RWPE2 (cell line): ENCODE results near the gene TEX44.

Source experiments
- ATAC-seq: fragments of 200-7000 bp; cut with Tn5 transposase; 3 replicates; pipeline ENCODE4 v1.9.1; 2021; ENCODE audit warnings: low read depth
- DNase-seq: peaks from one replicate; pipeline ENCODE4 v3.0.0-alpha.2; 2020; ENCODE audit warnings: low spot score
- H3K27ac ChIP-seq: fragments of 450-650 bp; 2 replicates; pipeline ENCODE4 v1.5.1; 2017; ENCODE audit warnings: mild to moderate bottlenecking; ENCODE audit not compliant: poor library complexity, severe bottlenecking
- H3K27me3 ChIP-seq: fragments of 250-450 bp; sonication (Bioruptor Pico); 2 replicates; pipeline ENCODE4 v1.5.1; 2021; ENCODE audit warnings: mild to moderate bottlenecking, moderate library complexity; ENCODE audit not compliant: insufficient read depth, poor library complexity, severe bottlenecking
- H3K36me3 ChIP-seq: fragments of 250-450 bp; sonication (Bioruptor Pico); 2 replicates; pipeline ENCODE4 v1.5.1; 2020; ENCODE audit warnings: low read depth, mild to moderate bottlenecking, moderate library complexity
- H3K4me1 ChIP-seq: fragments of 250-450 bp; sonication (Bioruptor Pico); 2 replicates; pipeline ENCODE4 v1.5.1; 2021; ENCODE audit warnings: mild to moderate bottlenecking, moderate library complexity; ENCODE audit not compliant: insufficient read depth, poor library complexity, severe bottlenecking
- H3K4me3 ChIP-seq: fragments of 250-450 bp; sonication (Bioruptor Pico); 2 replicates; pipeline ENCODE4 v1.5.1; 2021; ENCODE audit warnings: mild to moderate bottlenecking, moderate library complexity; ENCODE audit not compliant: severe bottlenecking
- H3K9me3 ChIP-seq: fragments of 250-450 bp; sonication (Bioruptor Pico); 2 replicates; pipeline ENCODE4 v1.5.1; 2021; ENCODE audit warnings: mild to moderate bottlenecking, moderate library complexity; ENCODE audit not compliant: severe bottlenecking
- TF ChIP-seq, protein P1 (sequence below): fragments of 450-650 bp; IDR thresholded peaks from one replicate; pipeline ENCODE4 v1.5.1; 2017; ENCODE audit warnings: mild to moderate bottlenecking, moderate library complexity; ENCODE audit not compliant: poor library complexity, severe bottlenecking

Gene TEX44

DNA sequence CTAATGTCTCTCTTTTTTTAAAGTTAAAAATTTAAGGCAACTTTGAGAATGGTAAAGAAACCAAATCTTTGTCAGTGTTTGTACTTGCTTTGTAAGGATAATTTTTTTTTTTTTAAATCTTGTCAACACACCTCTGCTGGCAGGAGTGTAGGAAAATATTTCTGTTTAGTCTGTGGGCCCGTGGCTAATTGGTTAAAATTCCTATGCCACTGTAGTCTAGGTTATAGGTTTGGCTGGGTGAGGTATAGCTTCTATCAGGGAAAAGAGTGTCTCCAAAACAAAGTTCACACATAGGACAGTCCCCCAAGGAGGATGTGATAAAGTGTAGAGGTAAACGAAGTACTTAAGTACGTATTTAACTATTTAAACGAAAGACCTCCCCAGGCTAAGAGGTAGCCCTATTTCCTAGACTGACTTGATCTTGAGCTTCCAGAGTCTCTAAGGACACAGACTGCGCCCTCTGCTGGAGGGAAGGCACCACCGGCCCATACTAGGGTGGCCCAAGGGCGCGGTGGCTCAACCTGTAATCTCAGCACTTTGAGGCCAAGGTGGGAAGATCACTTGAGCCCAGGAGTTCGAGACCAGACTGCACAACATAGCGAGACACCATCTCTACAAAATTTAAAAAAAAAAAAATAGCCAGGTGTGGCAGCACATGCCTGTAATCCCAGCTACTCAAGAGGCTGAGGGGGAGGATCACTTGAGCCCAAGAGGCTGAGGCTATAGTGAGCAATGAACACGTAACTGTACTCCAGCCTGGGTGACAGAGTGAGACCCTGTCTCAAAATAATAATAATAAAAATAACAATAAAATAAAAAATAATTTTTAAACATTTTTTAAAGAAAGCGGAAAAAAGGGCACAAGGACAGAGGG lies 8.9 kb downstream of the TEX44 start:
- H3K4me1 ChIP-seq, result no peaks in the 10 kb centered on the region
- DNase-seq (no peak), ATAC-seq (peak; percentile 71)
- no peaks in the 10 kb centered on the region for H3K9me3 ChIP-seq
- TF ChIP-seq, protein P1, sequence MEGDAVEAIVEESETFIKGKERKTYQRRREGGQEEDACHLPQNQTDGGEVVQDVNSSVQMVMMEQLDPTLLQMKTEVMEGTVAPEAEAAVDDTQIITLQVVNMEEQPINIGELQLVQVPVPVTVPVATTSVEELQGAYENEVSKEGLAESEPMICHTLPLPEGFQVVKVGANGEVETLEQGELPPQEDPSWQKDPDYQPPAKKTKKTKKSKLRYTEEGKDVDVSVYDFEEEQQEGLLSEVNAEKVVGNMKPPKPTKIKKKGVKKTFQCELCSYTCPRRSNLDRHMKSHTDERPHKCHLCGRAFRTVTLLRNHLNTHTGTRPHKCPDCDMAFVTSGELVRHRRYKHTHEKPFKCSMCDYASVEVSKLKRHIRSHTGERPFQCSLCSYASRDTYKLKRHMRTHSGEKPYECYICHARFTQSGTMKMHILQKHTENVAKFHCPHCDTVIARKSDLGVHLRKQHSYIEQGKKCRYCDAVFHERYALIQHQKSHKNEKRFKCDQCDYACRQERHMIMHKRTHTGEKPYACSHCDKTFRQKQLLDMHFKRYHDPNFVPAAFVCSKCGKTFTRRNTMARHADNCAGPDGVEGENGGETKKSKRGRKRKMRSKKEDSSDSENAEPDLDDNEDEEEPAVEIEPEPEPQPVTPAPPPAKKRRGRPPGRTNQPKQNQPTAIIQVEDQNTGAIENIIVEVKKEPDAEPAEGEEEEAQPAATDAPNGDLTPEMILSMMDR, result peak; percentile 90
- no peak overlapping the region for H3K4me3 ChIP-seq
- no peaks in the 10 kb centered on the region for H3K27me3 ChIP-seq
- H3K27ac ChIP-seq, result no peak overlapping the region
- H3K36me3 ChIP-seq, result no peaks in the 10 kb centered on the region

DNA sequence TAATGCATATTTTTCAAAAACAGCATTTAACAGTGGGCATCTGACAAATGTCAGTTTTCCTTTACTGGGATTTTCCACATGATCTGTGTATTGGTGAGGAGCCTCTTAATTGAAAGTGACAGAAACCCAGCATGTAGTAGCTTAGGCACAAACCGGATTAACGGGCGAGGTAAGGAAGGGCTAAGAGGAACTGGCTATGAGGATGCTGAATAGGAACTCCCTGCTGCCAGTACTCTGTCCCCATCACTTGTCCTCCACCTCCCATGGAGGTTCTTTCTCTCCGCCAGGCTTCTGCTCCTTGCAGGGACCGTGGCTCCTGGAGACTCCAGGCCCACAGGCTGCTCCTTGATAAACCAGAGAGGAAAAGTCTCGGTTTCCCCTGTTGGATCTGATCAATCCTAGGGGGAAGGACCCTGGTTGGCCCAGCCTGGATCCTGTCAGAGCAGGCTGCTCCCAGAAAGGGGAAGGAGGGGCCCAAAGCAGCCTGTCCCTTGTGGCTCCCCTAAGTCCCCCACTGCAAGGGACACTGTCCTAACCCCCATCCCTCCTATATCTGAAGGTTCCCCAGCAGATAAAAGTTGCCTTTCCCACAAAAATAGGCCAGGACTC lies 10.3 kb downstream of the TEX44 start:
- ATAC-seq (no peak), DNase-seq (no peak)
- H3K9me3 ChIP-seq, result no peaks in the 10 kb centered on the region
- no peak overlapping the region for H3K27ac ChIP-seq
- H3K27me3 ChIP-seq, result no peaks in the 10 kb centered on the region
- no peaks in the 10 kb centered on the region for H3K4me1 ChIP-seq
- TF ChIP-seq, protein P1, result no peak
- no peaks in the 10 kb centered on the region for H3K36me3 ChIP-seq
- H3K4me3 ChIP-seq, result no peak overlapping the region

DNA sequence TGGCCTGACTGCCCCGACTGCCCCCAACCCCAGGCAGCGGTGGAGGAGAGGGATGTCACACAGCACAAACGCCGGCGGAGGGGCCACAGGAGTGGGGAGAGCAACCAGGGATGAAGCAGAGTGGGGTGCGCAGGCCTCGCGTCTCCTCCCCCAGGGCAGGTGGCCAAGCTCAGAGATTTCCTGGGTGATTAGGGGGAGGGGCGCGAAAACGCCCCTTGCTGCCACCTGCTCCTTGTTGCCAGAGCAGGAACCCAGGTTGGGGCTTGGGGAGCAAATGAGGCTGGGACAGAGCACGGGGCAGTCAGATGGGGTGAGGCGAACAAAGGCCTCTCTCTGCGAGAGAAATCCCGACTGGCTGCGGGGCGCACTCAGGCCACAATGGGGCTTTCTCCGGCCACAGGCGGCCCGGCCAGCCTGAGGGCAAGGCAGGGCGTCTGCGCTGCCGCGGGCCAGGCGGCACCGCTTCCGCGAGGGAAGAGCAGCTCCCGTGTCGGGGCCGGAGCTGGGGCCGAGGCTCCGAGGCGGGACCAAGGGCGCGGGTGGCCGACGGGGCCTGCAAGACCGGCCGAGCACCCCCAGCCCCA lies 11.5 kb downstream of the TEX44 start:
- no peaks in the 10 kb centered on the region for H3K36me3 ChIP-seq
- H3K9me3 ChIP-seq, result no peaks in the 10 kb centered on the region
- TF ChIP-seq, protein P1, result no peak
- DNase-seq (no peak), ATAC-seq (peak; percentile 56)
- H3K4me3 ChIP-seq, result peak overlapping the region; percentile 40
- H3K27me3 ChIP-seq, result no peaks in the 10 kb centered on the region
- H3K4me1 ChIP-seq, result no peaks in the 10 kb centered on the region
- peak overlapping the region; percentile 33 for H3K27ac ChIP-seq

DNA sequence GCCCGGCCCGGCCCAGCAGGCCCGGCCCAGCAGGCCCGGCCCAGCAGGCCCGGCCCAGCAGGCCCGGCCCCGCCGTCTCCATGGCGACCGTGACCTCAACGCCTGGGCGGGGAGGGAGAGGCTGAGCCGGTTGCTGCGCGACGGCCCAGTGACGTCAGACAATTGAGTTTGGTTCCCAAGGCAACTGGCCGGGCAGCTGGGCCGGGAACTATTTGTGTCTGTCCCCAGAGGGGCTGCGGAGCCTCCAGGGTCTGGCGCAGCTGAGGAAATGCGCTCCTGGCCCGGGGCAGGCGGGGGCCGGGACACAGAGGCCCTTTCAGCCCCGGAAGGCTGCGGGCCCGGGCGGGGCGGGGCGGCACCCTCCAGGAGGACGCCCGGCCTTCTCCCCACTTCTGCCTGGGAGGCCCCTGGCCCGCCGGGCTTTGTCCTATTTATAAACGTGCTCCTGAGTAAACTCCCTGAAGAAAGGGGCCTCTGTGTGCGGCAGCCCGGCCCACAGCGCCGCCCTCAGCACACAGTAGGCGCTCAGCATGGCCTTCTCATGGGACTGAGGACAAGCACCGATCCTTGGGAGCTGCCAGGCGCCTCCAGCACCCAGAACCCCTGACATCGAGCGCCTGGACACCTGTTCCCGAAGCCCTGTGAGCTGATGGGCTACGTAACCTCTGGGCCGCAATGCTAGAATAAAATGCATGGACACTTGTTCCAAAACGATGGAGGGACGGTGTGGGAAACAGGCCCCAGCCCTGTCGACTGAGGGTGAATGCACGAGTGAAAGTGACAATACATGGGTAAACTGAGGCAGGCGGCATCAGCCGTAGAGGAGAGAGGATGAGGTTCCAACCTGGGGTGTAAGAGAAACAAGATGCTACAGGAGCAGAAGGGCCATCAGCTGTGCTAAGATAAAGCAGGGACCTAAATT lies 12.3 kb downstream of the TEX44 start:
- H3K27ac ChIP-seq, result peak overlapping the region; percentile 33
- ATAC-seq (peak; percentile 76), DNase-seq (peak; percentile 91)
- H3K4me3 ChIP-seq, result peak overlapping the region; percentile 40
- TF ChIP-seq, protein P1, result no peak
- H3K27me3 ChIP-seq, result no peaks in the 10 kb centered on the region
- H3K9me3 ChIP-seq, result no peaks in the 10 kb centered on the region
- no peaks in the 10 kb centered on the region for H3K36me3 ChIP-seq
- H3K4me1 ChIP-seq, result no peaks in the 10 kb centered on the region
